Fibroblast of lung (primary cell): Measurements from ENCODE around the gene DDAH1.

ENCODE experiments used
- CTCF ChIP-seq, 2 donors: IDR thresholded peaks in 1 of 2; conservative IDR thresholded peaks in 1 of 2; 1 replicate in 1 of 2; 2 replicates in 1 of 2; pipeline ENCODE4 v1.5.1; 2011 to 2012; ENCODE audit warnings: low read length in 2 of 2, control low read depth in 1 of 2, inconsistent platforms in 1 of 2, low read depth in 1 of 2, mild to moderate bottlenecking in 1 of 2
- EZH2 ChIP-seq: IDR thresholded peaks from 2 replicates; pipeline ENCODE4 v1.5.1; 2012; ENCODE audit warnings: low read length, control low read depth, mild to moderate bottlenecking; ENCODE audit errors: missing control alignments

DNA sequence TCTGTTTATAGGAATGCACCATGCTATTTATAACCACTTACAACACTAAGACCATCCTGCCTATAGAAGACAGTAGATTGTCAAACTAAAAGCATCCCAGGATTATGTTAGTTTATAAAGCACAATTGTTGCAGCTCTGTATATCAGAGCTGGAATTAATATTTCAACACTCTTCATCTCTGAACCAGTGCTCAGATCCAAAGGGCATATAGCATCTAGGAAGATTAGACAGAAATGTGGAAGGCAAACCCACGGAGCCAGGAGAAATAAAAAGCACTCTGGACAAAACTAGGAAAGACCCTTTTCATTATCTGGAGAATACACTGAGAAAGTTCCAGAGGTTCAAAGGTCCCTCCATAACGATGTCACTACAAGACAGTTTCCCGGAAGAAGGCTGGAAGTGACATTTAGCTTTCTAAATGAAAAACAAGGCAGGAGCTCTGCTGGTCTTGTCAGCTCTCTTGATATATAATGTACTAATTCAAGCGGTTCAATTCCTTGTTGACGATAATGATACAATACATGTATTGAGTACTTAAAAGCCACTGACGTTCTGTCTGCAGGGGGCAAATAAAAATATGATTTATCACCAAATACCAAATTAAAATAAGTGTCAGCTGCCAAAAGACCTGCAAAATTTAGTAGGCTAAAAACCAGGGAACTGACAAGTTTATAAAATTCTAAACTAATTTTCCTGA lies 96.7 kb downstream of the DDAH1 start:
- no peak for TF ChIP-seq CTCF (conservative IDR thresholded peaks at IDR 0.05 in 1 of 2, IDR thresholded peaks at IDR 0.05 in 1 of 2; ENCODE audit: low read depth in 1 of 2, low read length in 2 of 2)
- TF ChIP-seq EZH2, result no peak
